ENCODE data around the gene IRAK2.
"Not testable (repeated sequence)": the region's sequence is repeated elsewhere in the genome, so short reads cannot be mapped to it uniquely, and the experiment has no call there.

IRAK2 gene

GRCh38 chr3:10160925-10161324, 3.8 kb upstream of the IRAK2 start:
- DNase-seq, result no peak

- DNase-seq, result peak; percentile 59 to 72 (median 68)
Observed at GRCh38 chr3:10162185-10162584, 2.5 kb upstream of the IRAK2 start.

GRCh38 chr3:10164201-10164545, 546 bp upstream of the IRAK2 start:
- DNase-seq, result not testable (repeated sequence)

GRCh38 chr3:10166213-10166604, 1.5 kb downstream of the IRAK2 start:
- DNase-seq, result no peak

GRCh38 chr3:10169000-10169496, 4.3 kb downstream of the IRAK2 start:
- DNase-seq, result no peak

- no peak for DNase-seq
Observed at GRCh38 chr3:10170915-10171478, 6.3 kb downstream of the IRAK2 start.

- DNase-seq, result peak in 1 of 4 experiments; percentile 28
Observed at GRCh38 chr3:10173095-10173925, 8.6 kb downstream of the IRAK2 start.

GRCh38 chr3:10173926-10174435, 9.3 kb downstream of the IRAK2 start:
- DNase-seq, result peak; percentile 97 to 100 (median 98)

GRCh38 chr3:10175334-10175733, 10.6 kb downstream of the IRAK2 start:
- DNase-seq, result not testable (repeated sequence)

GRCh38 chr3:10176150-10176549, 11.4 kb downstream of the IRAK2 start:
- DNase-seq, result not testable (repeated sequence)

- DNase-seq, result no peak
Observed at GRCh38 chr3:10177737-10178136, 13.0 kb downstream of the IRAK2 start.

GRCh38 chr3:10178892-10179291, 14.2 kb downstream of the IRAK2 start:
- DNase-seq, result no peak

GRCh38 chr3:10180289-10180688, 15.6 kb downstream of the IRAK2 start:
- peak in 1 of 4 experiments; percentile 26 for DNase-seq

GRCh38 chr3:10180738-10181295, 16.1 kb downstream of the IRAK2 start:
- DNase-seq, result no peak

- DNase-seq, result no peak
Observed at GRCh38 chr3:10182950-10183349, 18.2 kb downstream of the IRAK2 start.

GRCh38 chr3:10184250-10184649, 19.5 kb downstream of the IRAK2 start:
- no peak for DNase-seq

GRCh38 chr3:10185804-10186762, 21.4 kb downstream of the IRAK2 start:
- no peak for DNase-seq

GRCh38 chr3:10187290-10187876, 22.7 kb downstream of the IRAK2 start:
- DNase-seq, result peak in 3 of 4 experiments; percentile 47 to 65 (median 48)

GRCh38 chr3:10187944-10188343, 23.2 kb downstream of the IRAK2 start:
- DNase-seq, result no peak

GRCh38 chr3:10188804-10189556, 24.3 kb downstream of the IRAK2 start:
- DNase-seq, result no peak

Data from suppressor macrophage (primary cell).